GM23338 (cell line): ENCODE data around the gene CDC14A.

ENCODE experiments used
- CREB1 ChIP-seq: fragments of 250-450 bp; sonication (Bioruptor Pico); IDR thresholded peaks from 2 replicates; pipeline ENCODE4 v1.5.0; 2020; ENCODE audit warnings: low read depth, mild to moderate bottlenecking, moderate library complexity
- ZNF331 ChIP-seq: fragments of 250-450 bp; sonication (Bioruptor Pico); IDR thresholded peaks from 2 replicates; pipeline ENCODE4 v1.5.0; 2020; ENCODE audit warnings: low read depth, mild to moderate bottlenecking, moderate library complexity
- TF ChIP-seq, protein P1 (sequence below), 2 experiments: fragments of 200-600 bp in 1 of 2; sonication (generic) in 1 of 2; conservative IDR thresholded peaks; 2 replicates each; pipeline versions ENCODE4 v1.5.1 to v1.6.1; 2016 to 2017; ENCODE audit warnings: antibody characterized with exemption in 2 of 2, low read depth in 2 of 2, mild to moderate bottlenecking in 2 of 2, moderate library complexity in 1 of 2

GRCh38 chr1:100321100-100321493 lies 31.2 kb upstream of the CDC14A start:
- TF ChIP-seq, protein P1, sequence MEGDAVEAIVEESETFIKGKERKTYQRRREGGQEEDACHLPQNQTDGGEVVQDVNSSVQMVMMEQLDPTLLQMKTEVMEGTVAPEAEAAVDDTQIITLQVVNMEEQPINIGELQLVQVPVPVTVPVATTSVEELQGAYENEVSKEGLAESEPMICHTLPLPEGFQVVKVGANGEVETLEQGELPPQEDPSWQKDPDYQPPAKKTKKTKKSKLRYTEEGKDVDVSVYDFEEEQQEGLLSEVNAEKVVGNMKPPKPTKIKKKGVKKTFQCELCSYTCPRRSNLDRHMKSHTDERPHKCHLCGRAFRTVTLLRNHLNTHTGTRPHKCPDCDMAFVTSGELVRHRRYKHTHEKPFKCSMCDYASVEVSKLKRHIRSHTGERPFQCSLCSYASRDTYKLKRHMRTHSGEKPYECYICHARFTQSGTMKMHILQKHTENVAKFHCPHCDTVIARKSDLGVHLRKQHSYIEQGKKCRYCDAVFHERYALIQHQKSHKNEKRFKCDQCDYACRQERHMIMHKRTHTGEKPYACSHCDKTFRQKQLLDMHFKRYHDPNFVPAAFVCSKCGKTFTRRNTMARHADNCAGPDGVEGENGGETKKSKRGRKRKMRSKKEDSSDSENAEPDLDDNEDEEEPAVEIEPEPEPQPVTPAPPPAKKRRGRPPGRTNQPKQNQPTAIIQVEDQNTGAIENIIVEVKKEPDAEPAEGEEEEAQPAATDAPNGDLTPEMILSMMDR (conservative IDR thresholded peaks at IDR 0.05; ENCODE audit: low read depth in 2 of 2), result no peak
- no peak for TF ChIP-seq ZNF331
- TF ChIP-seq CREB1, result no peak
